Body of pancreas (tissue), 4 donors: Measurements from ENCODE around the gene CCDC116. TPM values are rescaled to one million over a fixed set of nuclear protein-coding genes. Genes with fewer than 3 reads are reported as not detected.
"Not testable (repeated sequence)": the region's sequence is repeated elsewhere in the genome, so short reads cannot be mapped to it uniquely, and the experiment has no call there.

Source experiments
- ATAC-seq: fragments of 150-250 bp; one replicate; pipeline ENCODE4 v1.9.1; 2016
- DNase-seq, 4 donors: peaks; one replicate each; pipeline ENCODE4 v3.0.0-alpha.2; 2019
- H3K27ac ChIP-seq, 4 donors: fragments of 200-600 bp; sonication (generic); 1 replicate in 3 of 4; 2 replicates in 1 of 4; pipeline versions ENCODE4 v1.5.1 to v1.6.1; 2016 to 2019; ENCODE audit warnings: mild to moderate bottlenecking in 1 of 4, mixed read lengths in 1 of 4, moderate library complexity in 1 of 4
- H3K27me3 ChIP-seq, 2 donors: fragments of 200-600 bp; sonication (generic); one replicate each; pipeline ENCODE4 v1.6.0; 2016; ENCODE audit warnings: mild to moderate bottlenecking in 1 of 2
- H3K36me3 ChIP-seq, 2 donors: fragments of 200-600 bp; sonication (generic); replicated peaks in 1 of 2; 2 replicates each; pipeline ENCODE4 v1.5.1; 2016; ENCODE audit warnings: low read depth in 2 of 2; ENCODE audit not compliant: insufficient read depth in 1 of 2
- H3K4me1 ChIP-seq: fragments of 200-600 bp; sonication (generic); one replicate; pipeline ENCODE4 v1.6.0; 2016
- H3K4me3 ChIP-seq, 2 donors: fragments of 200-600 bp; sonication (generic); 1 replicate in 1 of 2; 2 replicates in 1 of 2; pipeline ENCODE4 v1.5.1; 2016 to 2019
- H3K9me3 ChIP-seq, 3 donors: fragments of 200-600 bp; sonication (generic); 1 replicate in 2 of 3; 2 replicates in 1 of 3; pipeline ENCODE4 v1.5.1; 2016
- POLR2A ChIP-seq, 3 donors: fragments of 450-650 bp; IDR thresholded peaks; one replicate each; pipeline ENCODE4 v1.6.1; 2016; ENCODE audit warnings: antibody characterized with exemption in 3 of 3, mild to moderate bottlenecking in 2 of 3
- WGBS, 2 donors: methylation state at CpG; one replicate each; pipeline ENCODE4 v1.1.5; 2017; 5-methylcytosine and 5-hydroxymethylcytosine counted together
- intact Hi-C: fragments of 100-400 bp; cut with DNase I; formaldehyde crosslinking; loops from one replicate; pipeline ENCODE4 v1.15.1; 2023
- total RNA-seq, 2 donors: library from RNA; depleted of rRNA; stranded (reverse); fragments of >200 nt; gene quantifications; one replicate each; pipeline ENCODE4 v1.1.0, GENCODE V29; 2016
- TF ChIP-seq, protein P1 (sequence below), 7 experiments: fragments of 450-650 bp in 4 of 7; fragments of 200-600 bp in 3 of 7; sonication (generic) in 3 of 7; IDR thresholded peaks; one replicate each; pipeline ENCODE4 v1.5.1; 2016 to 2019; ENCODE audit warnings: antibody characterized with exemption in 7 of 7

Gene CCDC116
- total RNA-seq, 2 donors from 2014 or later = 0.52 TPM; not detected in 1

DNA sequence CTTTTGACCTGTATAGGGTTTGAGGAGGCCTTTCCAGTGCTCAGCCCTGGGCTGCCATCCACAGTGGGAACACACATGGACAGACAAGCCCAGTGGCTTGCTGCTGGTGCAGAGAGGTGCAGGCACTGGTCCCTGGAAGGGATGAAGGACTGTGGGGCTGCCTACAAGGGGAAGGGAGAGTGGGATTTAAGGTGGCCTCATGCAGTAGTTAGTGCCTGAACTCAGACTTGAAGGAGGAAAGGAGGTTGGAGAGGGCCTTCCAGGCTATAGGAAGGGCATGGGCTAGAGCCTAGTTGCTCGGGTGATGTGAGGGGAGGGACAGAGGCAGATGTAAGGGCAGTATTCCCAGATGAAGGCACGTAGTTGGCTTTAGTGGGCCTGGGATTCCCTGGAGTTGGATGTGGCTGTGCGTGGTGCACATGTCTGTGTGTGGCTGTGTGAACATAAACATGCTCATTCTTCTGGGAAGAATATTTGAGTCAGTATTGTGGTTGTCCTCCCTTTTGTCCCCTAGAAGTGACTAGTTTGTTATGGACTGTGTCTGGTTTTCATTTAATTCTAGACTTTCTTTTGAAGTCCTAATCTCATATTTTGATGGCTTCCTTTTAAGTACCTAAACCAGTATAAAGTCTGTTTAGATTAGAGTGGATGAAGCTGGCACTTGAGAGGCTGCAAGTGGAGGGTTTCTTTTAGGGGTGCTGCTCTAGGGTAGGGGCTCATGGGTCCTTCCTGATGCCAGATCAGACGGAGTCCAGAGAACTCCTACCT is 21.2 kb upstream of the CCDC116 start:
- no peak for ATAC-seq
- TF ChIP-seq, protein P1, sequence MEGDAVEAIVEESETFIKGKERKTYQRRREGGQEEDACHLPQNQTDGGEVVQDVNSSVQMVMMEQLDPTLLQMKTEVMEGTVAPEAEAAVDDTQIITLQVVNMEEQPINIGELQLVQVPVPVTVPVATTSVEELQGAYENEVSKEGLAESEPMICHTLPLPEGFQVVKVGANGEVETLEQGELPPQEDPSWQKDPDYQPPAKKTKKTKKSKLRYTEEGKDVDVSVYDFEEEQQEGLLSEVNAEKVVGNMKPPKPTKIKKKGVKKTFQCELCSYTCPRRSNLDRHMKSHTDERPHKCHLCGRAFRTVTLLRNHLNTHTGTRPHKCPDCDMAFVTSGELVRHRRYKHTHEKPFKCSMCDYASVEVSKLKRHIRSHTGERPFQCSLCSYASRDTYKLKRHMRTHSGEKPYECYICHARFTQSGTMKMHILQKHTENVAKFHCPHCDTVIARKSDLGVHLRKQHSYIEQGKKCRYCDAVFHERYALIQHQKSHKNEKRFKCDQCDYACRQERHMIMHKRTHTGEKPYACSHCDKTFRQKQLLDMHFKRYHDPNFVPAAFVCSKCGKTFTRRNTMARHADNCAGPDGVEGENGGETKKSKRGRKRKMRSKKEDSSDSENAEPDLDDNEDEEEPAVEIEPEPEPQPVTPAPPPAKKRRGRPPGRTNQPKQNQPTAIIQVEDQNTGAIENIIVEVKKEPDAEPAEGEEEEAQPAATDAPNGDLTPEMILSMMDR (IDR thresholded peaks at IDR 0.05) = no peak
- TF ChIP-seq POLR2A (IDR thresholded peaks at IDR 0.05) = no peak
- intact Hi-C loops = no loop called here
- Histone ChIP-seq H3K4me1 (peaks cover 13% of the 10 kb centered on the region), H3K4me3 (no peak overlapping the region), H3K27ac (no peak overlapping the region), H3K9me3 (no peaks in the 10 kb centered on the region), H3K27me3 (no peaks in the 10 kb centered on the region), H3K36me3 (peaks cover 0 to 7% of the 10 kb centered on the region in 2 donors)
- 85 to 89% methylated on average over 4 of the region's 4 CpGs for WGBS, 2 donors
- no peak for DNase-seq

GRCh38 chr22:21612858-21613257 is 19.7 kb upstream of the CCDC116 start:
- WGBS, 2 donors = 85 to 93% methylated on average over 7 of the region's 7 CpGs
- DNase-seq = no peak
- intact Hi-C loops = no loop called here
- Histone ChIP-seq H3K36me3 (peaks cover 0 to 7% of the 10 kb centered on the region in 2 donors), H3K4me1 (peaks cover 13% of the 10 kb centered on the region), H3K9me3 (no peaks in the 10 kb centered on the region), H3K4me3 (no peak overlapping the region), H3K27me3 (no peaks in the 10 kb centered on the region), H3K27ac (no peak overlapping the region)
- ATAC-seq = no peak
- TF ChIP-seq, protein P1 (IDR thresholded peaks at IDR 0.05) = no peak
- TF ChIP-seq POLR2A (IDR thresholded peaks at IDR 0.05) = no peak

GRCh38 chr22:21613553-21614233 is 18.9 kb upstream of the CCDC116 start:
- ATAC-seq (no peak), DNase-seq (no peak)
- H3K27me3 ChIP-seq = no peaks in the 10 kb centered on the region
- TF ChIP-seq, protein P1 (IDR thresholded peaks at IDR 0.05) = no peak
- no peak for TF ChIP-seq POLR2A (IDR thresholded peaks at IDR 0.05)
- peaks cover 0 to 7% of the 10 kb centered on the region in 2 donors for H3K36me3 ChIP-seq
- no peak overlapping the region for H3K27ac ChIP-seq
- H3K4me1 ChIP-seq = peaks cover 13% of the 10 kb centered on the region
- intact Hi-C loops = no loop called here
- no peak overlapping the region for H3K4me3 ChIP-seq
- H3K9me3 ChIP-seq = no peaks in the 10 kb centered on the region
- WGBS, 2 donors = 87 to 92% methylated on average over 4 of the region's 4 CpGs

GRCh38 chr22:21615731-21616130 is 16.8 kb upstream of the CCDC116 start:
- 32 to 44% methylated on average over 4 of the region's 4 CpGs for WGBS, 2 donors
- no peak for TF ChIP-seq POLR2A (IDR thresholded peaks at IDR 0.05)
- TF ChIP-seq, protein P1 (IDR thresholded peaks at IDR 0.05) = no peak
- no peaks in the 10 kb centered on the region for H3K9me3 ChIP-seq
- H3K27ac ChIP-seq = peak overlapping the region in 1 of 4 donors; percentile 31
- H3K4me1 ChIP-seq = peaks cover 28% of the 10 kb centered on the region
- H3K36me3 ChIP-seq = peaks cover 0 to 7% of the 10 kb centered on the region in 2 donors
- H3K27me3 ChIP-seq = no peaks in the 10 kb centered on the region
- ATAC-seq = no peak
- intact Hi-C loops = no loop called here
- DNase-seq = no peak
- H3K4me3 ChIP-seq = no peak overlapping the region

- H3K27me3 ChIP-seq, H3K4me3 ChIP-seq, H3K27ac ChIP-seq, DNase-seq, intact Hi-C loops, ATAC-seq, H3K36me3 ChIP-seq, H3K9me3 ChIP-seq: not testable (repeated sequence)
- H3K4me1 ChIP-seq = peaks cover 30% of the 10 kb centered on the region
- 93 to 96% methylated on average over 6 of the region's 6 CpGs for WGBS, 2 donors
Measured at GRCh38 chr22:21617337-21617736, 15.2 kb upstream of the CCDC116 start.
